GM10266 (cell line): Measurements from ENCODE around the gene KIAA1614.

ENCODE experiments used
- DNase-seq: peaks from one replicate; pipeline ENCODE4 v3.0.0; 2012; ENCODE audit errors: extremely low spot score
- CTCF ChIP-seq: IDR thresholded peaks from 2 replicates; pipeline ENCODE4 v1.5.1; 2012; ENCODE audit warnings: mild to moderate bottlenecking, low read depth; ENCODE audit not compliant: control insufficient read depth, insufficient read depth; ENCODE audit errors: missing control alignments

KIAA1614 gene

DNA sequence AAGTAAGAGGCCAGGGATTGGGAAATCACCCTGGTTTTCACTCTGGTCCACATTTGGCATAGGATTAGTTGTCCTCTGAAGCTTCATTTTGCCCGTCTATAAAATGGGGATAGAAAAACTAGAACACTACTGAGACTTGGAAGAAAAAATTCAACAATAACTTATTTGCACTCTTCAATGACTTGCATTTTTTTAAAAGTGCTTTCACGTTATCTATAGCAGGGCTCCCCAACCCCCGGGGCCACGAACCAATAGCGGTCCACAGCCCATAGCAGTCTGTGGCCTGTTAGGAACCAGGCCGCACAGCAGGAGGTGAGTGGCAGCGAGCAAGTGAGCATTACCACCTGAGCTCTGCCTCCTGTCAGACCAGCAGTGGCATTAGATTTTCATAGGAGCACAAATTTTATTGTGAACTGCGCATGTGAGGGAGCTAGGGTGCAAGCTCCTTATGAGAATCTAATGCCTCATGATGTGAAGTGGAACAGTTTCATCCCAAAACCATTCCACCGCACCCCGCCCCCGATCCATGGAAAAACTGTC is 2.8 kb downstream of the KIAA1614 start:
- TF ChIP-seq CTCF: no peak

DNA sequence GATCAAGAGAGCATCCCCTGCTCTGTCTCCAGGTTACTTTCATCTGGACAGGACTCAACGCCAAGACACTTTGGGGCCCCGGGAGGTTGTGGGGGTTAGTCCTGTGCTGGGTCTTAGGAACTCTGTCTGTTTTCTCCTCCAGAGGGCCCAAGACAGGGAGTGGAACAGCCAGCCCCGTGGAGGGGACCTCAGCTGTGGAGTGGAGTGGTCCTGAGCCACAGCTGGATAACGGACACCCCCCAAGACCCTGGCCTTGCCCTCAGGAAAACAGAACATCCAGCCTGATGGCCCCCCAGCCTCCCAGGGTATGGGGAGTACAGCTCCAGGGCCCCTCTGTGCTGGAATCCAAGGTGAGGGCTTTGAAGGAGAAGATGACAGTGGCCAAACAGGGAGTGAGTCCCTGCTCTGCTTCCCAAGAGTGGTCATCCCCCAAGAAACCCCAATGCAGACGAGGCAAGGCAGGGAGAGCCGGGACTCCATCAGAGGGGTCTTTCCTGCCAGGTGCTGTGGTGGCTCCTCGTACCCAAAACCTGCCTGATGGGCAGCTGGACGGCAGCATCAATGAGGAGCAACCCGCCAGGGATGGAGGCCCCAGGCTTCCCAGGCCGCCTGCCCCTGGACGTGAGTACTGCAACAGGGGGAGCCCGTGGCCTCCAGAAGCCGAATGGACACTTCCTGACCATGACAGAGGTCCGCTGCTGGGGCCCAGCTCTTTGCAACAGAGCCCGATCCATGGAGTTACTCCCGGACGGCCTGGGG is 3.5 kb downstream of the KIAA1614 start:
- DNase-seq: peak; percentile 16
- TF ChIP-seq CTCF: no peak

More for the DNA sequence above, 2.8 kb downstream of the KIAA1614 start:
- no peak for DNase-seq

- TF ChIP-seq CTCF: no peak
- DNase-seq: peak; percentile 22
Observed at GRCh38 chr1:180916771-180917170, 4.1 kb downstream of the KIAA1614 start.

GRCh38 chr1:180917306-180918065 is 4.8 kb downstream of the KIAA1614 start:
- no peak for DNase-seq
- TF ChIP-seq CTCF: no peak

GRCh38 chr1:180918519-180918918 is 5.8 kb downstream of the KIAA1614 start:
- DNase-seq: no peak
- no peak for TF ChIP-seq CTCF

- no peak for DNase-seq
- no peak for TF ChIP-seq CTCF
Observed at GRCh38 chr1:180919183-180919700, 6.5 kb downstream of the KIAA1614 start.
